WTC11 (cell line): Measurements from ENCODE around the gene MDFIC. TPM values are rescaled to one million over a fixed set of nuclear protein-coding genes. Genes with fewer than 3 reads are reported as not detected.

Experiments
- ATAC-seq: fragments of 200-7000 bp; cut with Tn5 transposase; 2 replicates; pipeline ENCODE4 v1.10.0; 2021; ENCODE audit warnings: mild to moderate bottlenecking, moderate library complexity
- CTCF ChIA-PET: fragments of 300-600 bp; sonication (Branson Sonifier 250); formaldehyde crosslinking; loops from one replicate; lab custom pipeline; 2021; ENCODE audit warnings: antibody characterized with exemption; lab: Charles Lee
- POLR2A ChIA-PET: fragments of 350-600 bp; sonication (Branson Sonifier 250); formaldehyde crosslinking; loops from one replicate; lab custom pipeline; 2021; ENCODE audit warnings: antibody characterized with exemption; lab: Charles Lee
- DNase-seq: peaks from one replicate; pipeline ENCODE4 v3.0.0; 2021; ENCODE audit warnings: low spot score
- H3K27ac Mint-ChIP-seq: 2 replicates; pipeline ENCODE4 v1.8.0; 2021; ENCODE audit warnings: mixed read lengths
- H3K27me3 Mint-ChIP-seq: 2 replicates; pipeline ENCODE4 v1.8.0; 2021; ENCODE audit warnings: low read depth, mild to moderate bottlenecking, moderate library complexity, mixed read lengths
- H3K36me3 Mint-ChIP-seq: 2 replicates; pipeline ENCODE4 v1.8.0; 2021; ENCODE audit warnings: mixed read lengths
- H3K4me1 Mint-ChIP-seq: 2 replicates; pipeline ENCODE4 v1.8.0; 2022; ENCODE audit warnings: mixed read lengths
- H3K4me3 Mint-ChIP-seq: 2 replicates; pipeline ENCODE4 v1.8.0; 2021; ENCODE audit warnings: mild to moderate bottlenecking, moderate library complexity, mixed read lengths
- H3K9me3 Mint-ChIP-seq: 2 replicates; pipeline ENCODE4 v1.8.0; 2021; ENCODE audit warnings: mixed read lengths
- ATF1 ChIP-seq: sonication (generic); formaldehyde crosslinking; IDR thresholded peaks from 2 replicates; pipeline ENCODE4 v1.8.1; 2023; ENCODE audit warnings: mild to moderate bottlenecking, moderate library complexity, missing genetic modification reagents
- ATF3 ChIP-seq: sonication (generic); formaldehyde crosslinking; conservative IDR thresholded peaks from 2 replicates; pipeline ENCODE4 v1.8.1; 2022; ENCODE audit warnings: mild to moderate bottlenecking, missing genetic modification reagents
- CREB1 ChIP-seq: sonication (generic); formaldehyde crosslinking; IDR thresholded peaks from 2 replicates; pipeline ENCODE4 v1.8.0; 2023; ENCODE audit warnings: mild to moderate bottlenecking, missing genetic modification reagents
- E2F5 ChIP-seq: sonication (generic); formaldehyde crosslinking; IDR thresholded peaks from 2 replicates; pipeline ENCODE4 v1.8.1; 2022; ENCODE audit warnings: mild to moderate bottlenecking, moderate library complexity, missing genetic modification reagents
- ERG ChIP-seq: fragments of 250-450 bp; sonication (Bioruptor Pico); IDR thresholded peaks from 2 replicates; pipeline ENCODE4 v1.8.0; 2021; ENCODE audit warnings: mild to moderate bottlenecking
- FOXP4 ChIP-seq: sonication (generic); formaldehyde crosslinking; IDR thresholded peaks from 2 replicates; pipeline ENCODE4 v1.8.0; 2022; ENCODE audit warnings: mild to moderate bottlenecking, missing genetic modification reagents
- GTF2I ChIP-seq: fragments of 250-450 bp; sonication (Bioruptor Pico); conservative IDR thresholded peaks from 2 replicates; pipeline ENCODE4 v1.4.0; 2021; ENCODE audit warnings: mild to moderate bottlenecking
- KAT7 ChIP-seq: sonication (generic); formaldehyde crosslinking; IDR thresholded peaks from 2 replicates; pipeline ENCODE4 v1.8.1; 2023; ENCODE audit warnings: missing genetic modification reagents, mild to moderate bottlenecking, borderline replicate concordance
- MAX ChIP-seq: sonication (generic); formaldehyde crosslinking; IDR thresholded peaks from 2 replicates; pipeline ENCODE4 v1.8.0; 2022; ENCODE audit warnings: mild to moderate bottlenecking, missing genetic modification reagents
- NFATC4 ChIP-seq: fragments of 250-450 bp; sonication (Bioruptor Pico); IDR thresholded peaks from 2 replicates; pipeline ENCODE4 v1.9.0; 2021; ENCODE audit warnings: mild to moderate bottlenecking
- NR1H2 ChIP-seq: sonication (generic); formaldehyde crosslinking; IDR thresholded peaks from 2 replicates; pipeline ENCODE4 v1.9.0; 2021; ENCODE audit warnings: mild to moderate bottlenecking, moderate library complexity, missing genetic modification reagents
- NR2C2 ChIP-seq: sonication (generic); formaldehyde crosslinking; IDR thresholded peaks from 2 replicates; pipeline ENCODE4 v1.8.0; 2022; ENCODE audit warnings: mild to moderate bottlenecking, missing genetic modification reagents
- NR3C1 ChIP-seq: sonication (generic); formaldehyde crosslinking; conservative IDR thresholded peaks from 2 replicates; pipeline ENCODE4 v1.8.1; 2023; ENCODE audit warnings: low read depth, mild to moderate bottlenecking, missing genetic modification reagents
- OVOL2 ChIP-seq: fragments of 250-450 bp; sonication (Bioruptor Pico); IDR thresholded peaks from 2 replicates; pipeline ENCODE4 v1.9.0; 2021; ENCODE audit warnings: mild to moderate bottlenecking, borderline replicate concordance
- PRDM15 ChIP-seq: sonication (generic); formaldehyde crosslinking; IDR thresholded peaks from 2 replicates; pipeline ENCODE4 v1.8.0; 2022; ENCODE audit warnings: missing genetic modification reagents
- SMAD4 ChIP-seq: sonication (generic); formaldehyde crosslinking; IDR thresholded peaks from 2 replicates; pipeline ENCODE4 v1.8.0; 2022; ENCODE audit warnings: mild to moderate bottlenecking, missing genetic modification reagents
- SOX15 ChIP-seq: fragments of 250-450 bp; sonication (Bioruptor Pico); IDR thresholded peaks from 2 replicates; pipeline ENCODE4 v1.9.0; 2021; ENCODE audit warnings: mild to moderate bottlenecking
- TCF7 ChIP-seq: sonication (generic); formaldehyde crosslinking; IDR thresholded peaks from 2 replicates; pipeline ENCODE4 v1.8.0; 2022; ENCODE audit warnings: mild to moderate bottlenecking, low read depth, missing genetic modification reagents, moderate library complexity
- TP53 ChIP-seq: sonication (generic); formaldehyde crosslinking; IDR thresholded peaks from 2 replicates; pipeline ENCODE4 v1.8.1; 2023; ENCODE audit warnings: mild to moderate bottlenecking, missing genetic modification reagents
- ZBTB21 ChIP-seq: sonication (generic); formaldehyde crosslinking; IDR thresholded peaks from 2 replicates; pipeline ENCODE4 v1.8.1; 2023; ENCODE audit warnings: mild to moderate bottlenecking, missing genetic modification reagents, borderline replicate concordance
- ZNF121 ChIP-seq: sonication (generic); formaldehyde crosslinking; IDR thresholded peaks from 2 replicates; pipeline ENCODE4 v1.8.0; 2023; ENCODE audit warnings: missing genetic modification reagents
- ZNF396 ChIP-seq: fragments of 250-450 bp; sonication (Bioruptor Pico); IDR thresholded peaks from 2 replicates; pipeline ENCODE4 v1.8.0; 2021; ENCODE audit warnings: mild to moderate bottlenecking, moderate library complexity, borderline replicate concordance
- ZNF416 ChIP-seq: fragments of 250-450 bp; sonication (Bioruptor Pico); IDR thresholded peaks from 2 replicates; pipeline ENCODE4 v1.9.0; 2021; ENCODE audit warnings: mild to moderate bottlenecking, inconsistent platforms
- ZNF671 ChIP-seq: fragments of 250-450 bp; sonication (Bioruptor Pico); IDR thresholded peaks from 2 replicates; pipeline ENCODE4 v1.8.0; 2021; ENCODE audit warnings: mild to moderate bottlenecking
- ZSCAN18 ChIP-seq: fragments of 250-450 bp; sonication (Bioruptor Pico); IDR thresholded peaks from 2 replicates; pipeline ENCODE4 v2.1.2; 2022; ENCODE audit warnings: mild to moderate bottlenecking, moderate library complexity
- total RNA-seq: library from RNA; stranded (reverse); gene quantifications from 3 replicates; pipeline ENCODE4 v1.2.3, GENCODE V29; 2021

MDFIC gene
- total RNA-seq, 1 experiment from 2014 or later: 8.4 TPM

GRCh38 chr7:114901771-114902170 lies 20.1 kb upstream of the MDFIC start:
- no peak for ATAC-seq
- no peaks in the 10 kb centered on the region for H3K36me3 Mint-ChIP-seq
- H3K27ac Mint-ChIP-seq: no peak overlapping the region
- no peaks in the 10 kb centered on the region for H3K27me3 Mint-ChIP-seq
- TF ChIP-seq MAX: no peak
- TF ChIP-seq FOXP4 (CRISPR knock-in tag): no peak
- TF ChIP-seq ZNF416 (CRISPR knock-in tag): no peak
- no peak for TF ChIP-seq ERG
- TF ChIP-seq SOX15 (CRISPR knock-in tag): no peak
- TF ChIP-seq ZBTB21 (CRISPR knock-in tag): no peak
- no peak for TF ChIP-seq KAT7 (CRISPR knock-in tag)
- no peak for TF ChIP-seq ZNF121 (CRISPR knock-in tag)
- TF ChIP-seq ATF1 (CRISPR knock-in tag): no peak
- TF ChIP-seq NR2C2 (CRISPR knock-in tag): no peak
- TF ChIP-seq PRDM15: no peak
- no peak overlapping the region for H3K4me3 Mint-ChIP-seq
- H3K4me1 Mint-ChIP-seq: no peaks in the 10 kb centered on the region
- ChIA-PET CTCF (no interaction called here), POLR2A (no interaction called here)
- peaks cover 11% of the 10 kb centered on the region for H3K9me3 Mint-ChIP-seq
- no peak for DNase-seq

GRCh38 chr7:114903131-114903530 lies 18.8 kb upstream of the MDFIC start:
- Mint-ChIP-seq H3K4me1 (no peaks in the 10 kb centered on the region), H3K27ac (no peak overlapping the region), H3K4me3 (no peak overlapping the region), H3K36me3 (no peaks in the 10 kb centered on the region), H3K27me3 (no peaks in the 10 kb centered on the region), H3K9me3 (peaks cover 17% of the 10 kb centered on the region)
- ChIA-PET CTCF (no interaction called here), POLR2A (no interaction called here)
- TF ChIP-seq ZSCAN18 (CRISPR knock-in tag) (no peak), ZNF396 (CRISPR knock-in tag) (no peak), OVOL2 (CRISPR knock-in tag) (no peak), NR3C1 (no peak), SMAD4 (CRISPR knock-in tag) (no peak), NR1H2 (CRISPR knock-in tag) (no peak), GTF2I (no peak), SOX15 (CRISPR knock-in tag) (no peak), CREB1 (CRISPR knock-in tag) (no peak), ATF3 (CRISPR knock-in tag) (no peak), E2F5 (CRISPR knock-in tag) (no peak), ATF1 (CRISPR knock-in tag) (no peak), TCF7 (CRISPR knock-in tag) (no peak), TP53 (CRISPR knock-in tag) (no peak), NFATC4 (CRISPR knock-in tag) (no peak), ZNF671 (CRISPR knock-in tag) (no peak)
- ATAC-seq (no peak), DNase-seq (no peak)
